ENCODE data around the gene TOMM34.

- TF ChIP-seq CTCF (IDR thresholded peaks at IDR 0.05 in 8 of 11, conservative IDR thresholded peaks at IDR 0.05 in 3 of 11) (no peak), POLR2A (IDR thresholded peaks at IDR 0.05) (no peak), POLR2AphosphoS5 (IDR thresholded peaks at IDR 0.05) (no peak)
Measured at GRCh38 chr20:44963325-44964215, 3.4 kb upstream of the TOMM34 start.

Measured in spleen (tissue), 7 donors.